Calu3 (cell line): Measurements from ENCODE around the gene PEX10. TPM values are rescaled to one million over a fixed set of nuclear protein-coding genes. Genes with fewer than 3 reads are reported as not detected.

Experiments used
- BruUV-seq: library from RNA; stranded (reverse); fragments of 400-500 nt; replicated peaks from 2 replicates; lab custom pipeline; 2021; lab: Mats Ljungman, UMichigan
- CTCF ChIA-PET: fragments of 300-600 bp; sonication (Branson Sonifier 250); formaldehyde crosslinking; loops from one replicate; lab custom pipeline; 2022; ENCODE audit warnings: antibody characterized with exemption; lab: Charles Lee
- DNase-seq: peaks from one replicate; pipeline ENCODE4 v3.0.0; 2022
- H3K27ac Mint-ChIP-seq: one replicate; pipeline ENCODE4 v1.8.0; 2022; ENCODE audit warnings: mixed read lengths; ENCODE audit not compliant: unreplicated experiment
- H3K27me3 Mint-ChIP-seq: one replicate; pipeline ENCODE4 v1.8.0; 2022; ENCODE audit warnings: mixed read lengths; ENCODE audit not compliant: unreplicated experiment
- H3K36me3 Mint-ChIP-seq: one replicate; pipeline ENCODE4 v1.8.0; 2022; ENCODE audit warnings: mild to moderate bottlenecking, moderate library complexity, mixed read lengths; ENCODE audit not compliant: insufficient read depth, unreplicated experiment
- H3K4me1 Mint-ChIP-seq: one replicate; pipeline ENCODE4 v1.8.0; 2022; ENCODE audit warnings: mild to moderate bottlenecking, low read depth, mixed read lengths; ENCODE audit not compliant: unreplicated experiment
- H3K4me3 Mint-ChIP-seq: one replicate; pipeline ENCODE4 v1.8.0; 2022; ENCODE audit warnings: mild to moderate bottlenecking, low read depth, moderate library complexity, mixed read lengths; ENCODE audit not compliant: unreplicated experiment
- H3K9me3 Mint-ChIP-seq: one replicate; pipeline ENCODE4 v1.8.0; 2022; ENCODE audit warnings: low read depth, mixed read lengths; ENCODE audit not compliant: unreplicated experiment
- CTCF ChIP-seq: fragments of 200-600 bp; IDR thresholded peaks from one replicate; pipeline ENCODE4 v1.8.0; 2022; ENCODE audit warnings: antibody characterized with exemption; ENCODE audit not compliant: unreplicated experiment
- intact Hi-C: fragments of 100-400 bp; cut with micrococcal nuclease; formaldehyde crosslinking; loops from one replicate; pipeline ENCODE4 v1.10.0; 2022; ENCODE audit not compliant: unreplicated experiment
- total RNA-seq: library from RNA; stranded (reverse); gene quantifications from 2 replicates; pipeline ENCODE4 v1.2.3, GENCODE V29; 2022

Gene PEX10
- total RNA-seq, 1 experiment from 2014 or later: 24.0 TPM

GRCh38 chr1:2388004-2388913 lies 24.1 kb downstream of the PEX10 start:
- Mint-ChIP-seq H3K27ac (no peak overlapping the region), H3K9me3 (no peaks in the 10 kb centered on the region), H3K4me1 (peaks cover 11% of the 10 kb centered on the region), H3K4me3 (no peak overlapping the region), H3K27me3 (no peaks in the 10 kb centered on the region), H3K36me3 (peaks cover 41% of the 10 kb centered on the region)
- DNase-seq: no peak
- BruUV-seq: no TSS peak
- intact Hi-C loops: no loop called here
- CTCF ChIA-PET: interaction anchor here (0.7 kb wide), 1 partner anchor 28 kb away, joined by 3 read pairs; no protein-coding TSS in a partner anchor
- TF ChIP-seq CTCF: no peak

GRCh38 chr1:2386636-2387611 lies 25.4 kb downstream of the PEX10 start:
- intact Hi-C loops: no loop called here
- CTCF ChIA-PET: no interaction called here
- no peak for DNase-seq

GRCh38 chr1:2385606-2386280 lies 26.6 kb downstream of the PEX10 start:
- H3K4me3 Mint-ChIP-seq: no peak overlapping the region
- intact Hi-C loops: no loop called here
- no peaks in the 10 kb centered on the region for H3K9me3 Mint-ChIP-seq
- H3K4me1 Mint-ChIP-seq: no peaks in the 10 kb centered on the region
- no TSS peak for BruUV-seq
- no peak for DNase-seq
- H3K27ac Mint-ChIP-seq: no peak overlapping the region
- no peak for TF ChIP-seq CTCF
- H3K27me3 Mint-ChIP-seq: no peaks in the 10 kb centered on the region
- CTCF ChIA-PET: no interaction called here
- peaks cover 19% of the 10 kb centered on the region for H3K36me3 Mint-ChIP-seq

More at GRCh38 chr1:2386636-2387611, 25.4 kb downstream of the PEX10 start:
- no peak for TF ChIP-seq CTCF
- no TSS peak for BruUV-seq
- H3K27me3 Mint-ChIP-seq: no peaks in the 10 kb centered on the region
- no peaks in the 10 kb centered on the region for H3K9me3 Mint-ChIP-seq
- peaks cover 30% of the 10 kb centered on the region for H3K36me3 Mint-ChIP-seq
- no peak overlapping the region for H3K27ac Mint-ChIP-seq
- no peak overlapping the region for H3K4me3 Mint-ChIP-seq
- H3K4me1 Mint-ChIP-seq: no peaks in the 10 kb centered on the region
